Measurements from ENCODE around the gene CISTR.

DNA sequence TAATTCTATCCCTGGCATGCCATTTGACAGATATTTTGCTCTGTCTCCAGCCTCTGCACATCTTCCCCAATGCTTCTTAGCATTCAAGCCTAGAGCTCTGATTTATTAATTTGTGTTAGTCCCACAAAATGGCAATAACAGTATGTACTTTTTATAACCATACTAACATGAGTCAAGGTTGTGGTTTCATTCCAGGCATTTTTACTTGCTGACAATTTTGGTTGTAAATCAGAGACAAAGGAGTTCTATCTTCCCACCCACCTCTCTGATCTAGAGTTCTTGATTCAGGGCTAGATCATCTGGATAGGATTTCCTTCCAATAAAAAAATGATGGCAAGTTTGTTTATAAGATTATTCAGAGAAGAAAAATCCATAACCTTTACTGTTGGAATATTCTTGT, 18.5 kb upstream of the CISTR start:
- TF ChIP-seq, protein P1, sequence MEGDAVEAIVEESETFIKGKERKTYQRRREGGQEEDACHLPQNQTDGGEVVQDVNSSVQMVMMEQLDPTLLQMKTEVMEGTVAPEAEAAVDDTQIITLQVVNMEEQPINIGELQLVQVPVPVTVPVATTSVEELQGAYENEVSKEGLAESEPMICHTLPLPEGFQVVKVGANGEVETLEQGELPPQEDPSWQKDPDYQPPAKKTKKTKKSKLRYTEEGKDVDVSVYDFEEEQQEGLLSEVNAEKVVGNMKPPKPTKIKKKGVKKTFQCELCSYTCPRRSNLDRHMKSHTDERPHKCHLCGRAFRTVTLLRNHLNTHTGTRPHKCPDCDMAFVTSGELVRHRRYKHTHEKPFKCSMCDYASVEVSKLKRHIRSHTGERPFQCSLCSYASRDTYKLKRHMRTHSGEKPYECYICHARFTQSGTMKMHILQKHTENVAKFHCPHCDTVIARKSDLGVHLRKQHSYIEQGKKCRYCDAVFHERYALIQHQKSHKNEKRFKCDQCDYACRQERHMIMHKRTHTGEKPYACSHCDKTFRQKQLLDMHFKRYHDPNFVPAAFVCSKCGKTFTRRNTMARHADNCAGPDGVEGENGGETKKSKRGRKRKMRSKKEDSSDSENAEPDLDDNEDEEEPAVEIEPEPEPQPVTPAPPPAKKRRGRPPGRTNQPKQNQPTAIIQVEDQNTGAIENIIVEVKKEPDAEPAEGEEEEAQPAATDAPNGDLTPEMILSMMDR (IDR thresholded peaks at IDR 0.05; ENCODE audit: insufficient read depth, low read depth, low read length): no peak
- no peak for TF ChIP-seq EZH2 (IDR thresholded peaks at IDR 0.05; ENCODE audit: insufficient read depth, low read length)

Data from astrocyte (in vitro differentiated cells and primary cell).